ENCODE data around the gene NUDT1. TPM values are rescaled to one million over a fixed set of nuclear protein-coding genes. Genes with fewer than 3 reads are reported as not detected.

The NUDT1 gene
- total RNA-seq, 1 experiment from 2014 or later = 47.4 TPM

- TF ChIP-seq REST (IDR thresholded peaks at IDR 0.05; ENCODE audit: low read depth) (no peak), EZH2phosphoT487 (IDR thresholded peaks at IDR 0.05; ENCODE audit: borderline replicate concordance) (no peak)
These were observed 11.0 kb downstream of the NUDT1 start (continued) for GRCh38 chr7:2253021-2253420.

- no peaks in the 10 kb centered on the region for H3K27me3 ChIP-seq (ENCODE audit: insufficient read depth, low read length)
- no peaks in the 10 kb centered on the region for H3K9me2 ChIP-seq (ENCODE audit: insufficient read depth)
- no peaks in the 10 kb centered on the region for H3K36me3 ChIP-seq (ENCODE audit: control insufficient read depth in 1 of 2, insufficient read depth in 2 of 2, low read length in 2 of 2)
- H2AFZ ChIP-seq (ENCODE audit: low read depth, low read length, poor library complexity, severe bottlenecking) = no peak overlapping the region
- no peaks in the 10 kb centered on the region for H4K20me1 ChIP-seq (ENCODE audit: insufficient read depth)
- TF ChIP-seq EGR1 (IDR thresholded peaks at IDR 0.05; ENCODE audit: low read depth) (no peak), ZFX (IDR thresholded peaks at IDR 0.05) (no peak), RAD21 (IDR thresholded peaks at IDR 0.05; ENCODE audit: low read depth) (no peak), FOSL1 (IDR thresholded peaks at IDR 0.05; ENCODE audit: low read depth) (no peak), CBX3 (IDR thresholded peaks at IDR 0.05; ENCODE audit: low read depth) (no peak)
- H3K9ac ChIP-seq (ENCODE audit: low read length) = no peak overlapping the region
- intact Hi-C loops (cut with micrococcal nuclease) = no loop called here
- ChIA-PET POLR2A (no interaction called here), RAD21 (ENCODE audit: low non-redundant PET in 1 of 2, low total read pairs in 2 of 2, uncharacterized antibody in 2 of 2, unreplicated experiment in 2 of 2) (no interaction called here), CTCF (no interaction called here)
- DNase-seq (ENCODE audit: low read depth, low spot score) = no peak
- H3K79me2 ChIP-seq (ENCODE audit: insufficient read depth, low read length) = no peaks in the 10 kb centered on the region
- peaks cover 6 to 20% of the 10 kb centered on the region in 2 experiments; a peak in 3 of 4 replicates for H3K4me1 ChIP-seq (ENCODE audit: control insufficient read depth in 1 of 2, insufficient read depth in 2 of 2, low read length in 2 of 2)
- ATAC-seq = no peak
- H3K9me3 ChIP-seq (ENCODE audit: control insufficient read depth in 1 of 2, insufficient read depth in 1 of 2, low read depth in 1 of 2, low read length in 2 of 2) = no peaks in the 10 kb centered on the region
- no TSS peak for BruUV-seq (replicated peaks)
- H3K27ac ChIP-seq (ENCODE audit: low read depth, low read length) = no peak overlapping the region
- H3K4me3 ChIP-seq (replicated peaks in 1 of 2; ENCODE audit: low read depth in 1 of 2, low read length in 2 of 2) = no peak overlapping the region
- no peak overlapping the region for H3K4me2 ChIP-seq (ENCODE audit: low read length)
These were observed 11.7 kb downstream of the NUDT1 start for GRCh38 chr7:2253525-2254244.
